ENCODE data around the gene INF2.

DNA sequence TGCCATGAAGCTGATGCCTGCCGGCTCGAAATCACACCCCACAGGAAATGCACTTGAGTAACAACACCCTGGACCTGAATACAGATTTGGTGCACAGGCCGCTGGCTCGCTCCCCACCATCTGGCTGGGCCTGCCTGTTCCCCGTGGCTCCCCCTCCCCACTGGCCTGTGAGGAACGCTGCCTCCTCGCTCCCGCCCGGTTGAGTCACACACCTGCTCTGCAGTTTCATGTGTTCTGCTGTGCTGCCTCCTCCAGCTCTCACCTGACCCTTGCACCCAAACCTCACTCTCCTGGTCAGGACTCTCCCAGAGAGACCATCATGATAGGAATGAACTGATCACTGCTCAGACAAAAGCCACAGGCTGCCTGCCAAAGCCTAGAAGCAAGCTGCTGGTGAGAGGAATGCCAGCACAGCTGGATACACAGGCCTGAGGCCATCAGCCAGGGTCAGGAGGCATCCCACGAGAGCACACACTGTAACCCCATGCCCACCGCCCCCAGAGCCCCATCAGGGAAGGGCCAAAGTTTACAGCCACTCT is 59.8 kb downstream of the INF2 start:
- TF ChIP-seq RARB (CRISPR knock-in tag; IDR thresholded peaks at IDR 0.05) (no peak), ZNF8 (CRISPR knock-in tag; IDR thresholded peaks at IDR 0.05) (no peak), BACH2 (CRISPR knock-in tag; IDR thresholded peaks at IDR 0.05; ENCODE audit: borderline replicate concordance) (no peak), ARNTL (CRISPR knock-in tag; IDR thresholded peaks at IDR 0.05; ENCODE audit: borderline replicate concordance, low read depth) (no peak)

Measured in SK-N-SH treated with all-trans-retinoic acid at 6 μM for 48 hours (cell line).